Activated naive CD4-positive, alpha-beta T cell treated with anti-CD3 and anti-CD28 coated beads for 36 hours (primary cell): ENCODE data around the gene OR51F2. TPM values are rescaled to one million over a fixed set of nuclear protein-coding genes. Genes with fewer than 3 reads are reported as not detected.
"Not testable (repeated sequence)": the region's sequence is repeated elsewhere in the genome, so short reads cannot be mapped to it uniquely, and the experiment has no call there.

ENCODE experiments used
- CTCF ChIA-PET: fragments of 350-600 bp; sonication (Branson Sonifier 250); formaldehyde crosslinking; loops from one replicate; lab custom pipeline; 2021; ENCODE audit warnings: antibody characterized with exemption; lab: Charles Lee
- DNase-seq: peaks from one replicate; pipeline ENCODE4 v3.0.0-alpha.2; 2020
- H3K27ac Mint-ChIP-seq: one replicate; pipeline ENCODE4 v1.8.0; 2021; ENCODE audit warnings: mild to moderate bottlenecking, mixed read lengths
- H3K27me3 Mint-ChIP-seq: one replicate; pipeline ENCODE4 v1.8.0; 2021; ENCODE audit warnings: low read depth, mixed read lengths
- H3K36me3 Mint-ChIP-seq: one replicate; pipeline ENCODE4 v1.8.0; 2021; ENCODE audit warnings: low read depth, mixed read lengths
- H3K4me1 Mint-ChIP-seq: one replicate; pipeline ENCODE4 v1.8.0; 2021; ENCODE audit warnings: low read depth, mixed read lengths
- H3K4me3 Mint-ChIP-seq: one replicate; pipeline ENCODE4 v1.8.0; 2021; ENCODE audit warnings: mild to moderate bottlenecking, moderate library complexity, mixed read lengths
- H3K9me3 Mint-ChIP-seq: one replicate; pipeline ENCODE4 v1.8.0; 2021; ENCODE audit warnings: mixed read lengths
- intact Hi-C: fragments of 100-400 bp; cut with micrococcal nuclease; formaldehyde crosslinking; loops from one replicate; pipeline ENCODE4 v1.15.1; 2023
- total RNA-seq, 2 experiments: library from RNA; stranded (reverse); gene quantifications; one replicate each; pipeline ENCODE4 v1.2.3, GENCODE V29; 2021

Gene OR51F2, protein sequence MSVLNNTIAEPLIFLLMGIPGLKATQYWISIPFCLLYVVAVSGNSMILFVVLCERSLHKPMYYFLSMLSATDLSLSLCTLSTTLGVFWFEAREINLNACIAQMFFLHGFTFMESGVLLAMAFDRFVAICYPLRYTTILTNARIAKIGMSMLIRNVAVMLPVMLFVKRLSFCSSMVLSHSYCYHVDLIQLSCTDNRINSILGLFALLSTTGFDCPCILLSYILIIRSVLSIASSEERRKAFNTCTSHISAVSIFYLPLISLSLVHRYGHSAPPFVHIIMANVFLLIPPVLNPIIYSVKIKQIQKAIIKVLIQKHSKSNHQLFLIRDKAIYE
- not detected for total RNA-seq

DNA sequence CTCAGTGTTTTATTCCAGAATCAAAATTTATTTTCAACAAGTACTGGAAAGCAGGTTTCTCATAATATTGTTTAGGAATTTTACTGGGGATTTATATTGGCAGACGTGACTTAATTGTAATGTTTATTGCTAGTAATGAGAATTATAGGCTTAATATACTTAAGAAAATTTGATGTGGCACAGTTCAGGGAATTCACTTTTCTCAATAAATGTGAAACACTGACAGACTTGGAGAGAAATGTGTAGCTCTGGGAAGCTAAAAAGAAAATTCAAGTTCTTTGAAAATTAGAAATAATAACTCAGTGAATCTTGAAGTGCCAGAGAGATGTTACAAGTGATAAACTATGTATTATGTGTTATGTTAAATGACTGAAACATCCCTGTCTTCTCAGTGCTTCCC lies at the start of gene OR51F2:
Gene OR51F2, plus strand, starts transcription at position 301 of the 400 bp plus-strand sequence. CDS start 101 bp downstream, outside the sequence.
- Mint-ChIP-seq H3K4me3 (no peak within 1 kb of the TSS), H3K27me3 (peaks cover 10% of the 10 kb centered on the region), H3K4me1 (no peaks in the 10 kb centered on the region), H3K36me3 (no peaks in the 10 kb centered on the region), H3K27ac (no peak within 1 kb of the TSS), H3K9me3 (no peaks in the 10 kb centered on the region)
- CTCF ChIA-PET: no interaction called here
- intact Hi-C loops: no loop called here
- no peak for DNase-seq

DNA sequence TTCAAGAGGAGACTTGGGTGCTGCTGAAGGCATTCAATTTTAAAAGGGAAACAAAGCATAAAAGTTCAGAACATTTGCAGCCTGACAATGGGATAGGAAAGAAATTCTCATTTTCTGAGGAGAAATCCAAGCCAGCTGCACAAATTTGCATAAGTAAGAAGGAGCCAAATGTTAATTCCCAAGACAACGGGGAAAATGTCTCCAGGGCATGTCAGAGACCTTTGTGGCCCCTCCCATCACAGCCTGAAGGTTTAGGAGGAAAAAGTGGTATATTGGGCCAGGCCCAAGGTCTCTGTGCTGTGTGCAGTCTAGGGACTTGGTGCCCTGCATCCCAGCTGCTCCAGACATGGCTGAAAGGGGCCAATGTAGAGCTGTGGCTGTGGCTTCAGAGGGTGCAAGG lies 38.7 kb upstream of the OR51F2 start:
- Mint-ChIP-seq H3K27me3 (peaks cover 9% of the 10 kb centered on the region), H3K4me3 (no peak overlapping the region), H3K36me3 (no peaks in the 10 kb centered on the region)

DNA sequence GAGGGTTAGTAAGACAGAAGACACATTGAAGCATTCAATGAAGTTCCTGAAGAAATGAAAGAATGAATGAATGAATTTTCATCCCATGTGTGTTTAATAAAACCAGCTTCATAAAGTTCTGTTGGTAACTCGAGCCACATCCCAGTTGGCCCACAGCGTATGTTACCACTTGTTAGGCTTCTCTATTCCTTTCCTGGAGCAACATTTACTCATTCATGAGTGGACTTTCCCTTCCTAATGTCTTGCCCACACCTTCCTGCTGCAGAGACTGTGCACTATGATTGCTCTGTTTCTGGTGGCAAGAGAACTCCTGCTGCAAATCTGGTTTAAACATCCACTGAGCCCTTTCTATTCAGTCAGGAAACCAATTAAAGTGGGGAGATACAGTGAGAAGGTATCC lies 23.9 kb upstream of the OR51F2 start:
- Mint-ChIP-seq H3K27ac (no peak overlapping the region), H3K9me3 (no peaks in the 10 kb centered on the region), H3K27me3 (peaks cover 8% of the 10 kb centered on the region), H3K4me3 (no peak overlapping the region), H3K4me1 (no peaks in the 10 kb centered on the region), H3K36me3 (no peaks in the 10 kb centered on the region)
- no peak for DNase-seq
- intact Hi-C loops: no loop called here
- CTCF ChIA-PET: no interaction called here

More for the DNA sequence above, 38.7 kb upstream of the OR51F2 start:
- Mint-ChIP-seq H3K4me1 (no peaks in the 10 kb centered on the region), H3K9me3 (peaks cover 3% of the 10 kb centered on the region), H3K27ac (no peak overlapping the region)
- DNase-seq: no peak
- intact Hi-C loops: no loop called here
- CTCF ChIA-PET: no interaction called here

DNA sequence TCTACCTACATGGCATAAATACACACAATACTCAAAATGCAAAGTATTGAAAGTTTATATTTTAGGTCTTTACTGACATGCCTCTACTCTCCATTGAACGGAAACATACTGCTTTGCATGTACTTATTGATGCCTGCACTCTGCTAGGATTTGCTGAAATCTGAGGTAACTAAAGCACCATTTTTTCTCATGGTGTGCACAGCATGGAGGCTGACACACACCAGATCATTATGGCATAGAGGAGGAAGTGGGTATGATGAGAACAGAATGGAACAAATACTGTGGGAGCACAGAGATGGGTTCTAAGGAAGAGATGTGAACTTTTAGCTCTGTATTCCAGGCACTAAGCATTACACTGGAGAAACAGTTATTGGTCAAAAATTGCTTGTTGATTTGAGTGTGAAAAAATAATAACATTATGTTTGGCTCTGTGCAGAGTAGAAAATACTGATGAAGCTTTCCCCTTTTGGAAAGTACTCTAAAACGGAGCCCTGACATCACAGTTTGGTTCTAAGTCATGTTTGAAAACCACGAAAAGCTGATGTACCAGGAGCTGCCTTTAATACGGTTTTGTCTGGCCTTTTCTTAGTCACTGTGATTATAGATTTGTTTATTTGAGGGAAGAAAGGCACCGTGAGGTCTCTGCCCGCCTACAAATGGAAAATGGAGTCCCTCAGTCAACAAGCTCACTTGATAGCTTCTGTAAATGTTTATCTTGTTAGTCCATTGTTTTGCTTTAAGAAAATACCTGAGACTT lies 22.5 kb upstream of the OR51F2 start:
- no peaks in the 10 kb centered on the region for H3K9me3 Mint-ChIP-seq
- peaks cover 4% of the 10 kb centered on the region for H3K27me3 Mint-ChIP-seq
- H3K4me3 Mint-ChIP-seq: no peak overlapping the region
- H3K4me1 Mint-ChIP-seq: no peaks in the 10 kb centered on the region
- no peak overlapping the region for H3K27ac Mint-ChIP-seq
- no peaks in the 10 kb centered on the region for H3K36me3 Mint-ChIP-seq
- intact Hi-C loops: no loop called here
- CTCF ChIA-PET: no interaction called here
- DNase-seq: no peak

DNA sequence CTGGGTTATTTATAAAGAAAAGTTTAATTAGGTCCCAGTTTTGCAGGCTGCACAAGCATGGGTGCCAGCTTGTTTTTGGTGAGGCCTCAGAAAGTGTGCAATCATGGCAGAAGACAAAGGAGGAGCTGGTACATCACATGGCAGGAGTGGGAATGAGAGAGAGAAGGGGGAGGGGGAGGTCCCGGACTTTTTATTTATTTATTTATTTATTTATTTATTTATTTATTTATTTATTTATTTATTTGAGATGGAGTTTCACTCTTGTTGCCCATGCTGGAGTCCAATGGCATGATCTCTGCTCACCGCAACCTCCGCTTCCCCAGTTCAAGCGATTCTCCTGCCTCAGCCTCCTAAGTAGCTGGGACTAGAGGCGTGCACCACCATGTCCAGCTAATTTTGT lies 19.8 kb upstream of the OR51F2 start:
- H3K27me3 Mint-ChIP-seq, intact Hi-C loops, CTCF ChIA-PET: not testable (repeated sequence)

DNA sequence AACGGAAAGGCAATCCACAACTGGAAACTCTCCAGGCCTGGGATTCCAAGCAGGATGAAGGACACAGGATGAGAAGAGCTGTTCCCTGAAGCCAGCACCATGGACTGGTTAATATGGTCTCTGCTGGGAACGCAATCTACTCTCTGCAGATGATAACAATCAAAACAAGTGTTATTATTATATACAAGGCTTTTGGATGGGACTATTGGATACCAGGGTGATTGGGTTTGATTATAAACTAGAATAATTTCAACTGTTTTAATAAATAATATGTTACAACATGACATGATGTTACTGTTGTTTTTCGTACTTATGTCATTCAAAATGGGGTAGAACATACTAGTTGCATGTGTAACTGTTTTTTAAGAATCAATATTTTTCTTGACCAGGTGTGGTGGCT lies 16.8 kb upstream of the OR51F2 start, which contains the start of gene OR52R1:
Gene OR52R1, minus strand, starts transcription at position 101 of the 400 bp plus-strand sequence. Its CDS starts 0 bp downstream, at position 101.
- H3K27ac Mint-ChIP-seq: no peak within 1 kb of the TSS
- no peak within 1 kb of the TSS for H3K4me3 Mint-ChIP-seq
- H3K27me3 Mint-ChIP-seq: peaks cover 3% of the 10 kb centered on the region
- intact Hi-C loops: no loop called here
- H3K4me1 Mint-ChIP-seq: no peaks in the 10 kb centered on the region
- DNase-seq: no peak
- no peaks in the 10 kb centered on the region for H3K9me3 Mint-ChIP-seq
- H3K36me3 Mint-ChIP-seq: no peaks in the 10 kb centered on the region
- CTCF ChIA-PET: no interaction called here

More for the DNA sequence above, 19.8 kb upstream of the OR51F2 start:
- not testable (repeated sequence) for H3K9me3 Mint-ChIP-seq, H3K36me3 Mint-ChIP-seq, DNase-seq, H3K4me1 Mint-ChIP-seq, H3K4me3 Mint-ChIP-seq, H3K27ac Mint-ChIP-seq

DNA sequence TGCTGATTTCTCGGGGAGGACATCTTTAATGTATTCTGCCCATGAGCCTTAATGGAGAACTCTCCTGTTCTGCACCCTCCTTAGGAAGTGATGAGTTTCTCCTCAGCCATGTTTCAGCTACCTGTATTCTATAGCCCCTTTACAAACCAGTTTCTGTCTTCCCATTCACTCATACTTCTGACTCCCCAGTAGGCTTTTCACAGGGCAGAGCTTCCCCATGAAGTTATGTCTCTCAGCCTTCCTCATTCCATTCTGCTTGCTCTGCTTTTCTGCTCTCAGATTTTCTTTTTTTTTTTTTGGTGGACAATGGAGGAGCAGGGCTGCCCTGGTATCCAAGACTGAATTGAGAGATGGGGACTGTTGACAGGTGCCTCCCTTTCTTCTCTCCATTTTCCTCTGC lies 12.6 kb upstream of the OR51F2 start:
- intact Hi-C loops: no loop called here
- no peak overlapping the region for H3K27ac Mint-ChIP-seq
- CTCF ChIA-PET: no interaction called here
- no peaks in the 10 kb centered on the region for H3K4me1 Mint-ChIP-seq
- H3K4me3 Mint-ChIP-seq: no peak overlapping the region
- H3K36me3 Mint-ChIP-seq: no peaks in the 10 kb centered on the region
- no peaks in the 10 kb centered on the region for H3K9me3 Mint-ChIP-seq
- no peak for DNase-seq
- no peaks in the 10 kb centered on the region for H3K27me3 Mint-ChIP-seq

DNA sequence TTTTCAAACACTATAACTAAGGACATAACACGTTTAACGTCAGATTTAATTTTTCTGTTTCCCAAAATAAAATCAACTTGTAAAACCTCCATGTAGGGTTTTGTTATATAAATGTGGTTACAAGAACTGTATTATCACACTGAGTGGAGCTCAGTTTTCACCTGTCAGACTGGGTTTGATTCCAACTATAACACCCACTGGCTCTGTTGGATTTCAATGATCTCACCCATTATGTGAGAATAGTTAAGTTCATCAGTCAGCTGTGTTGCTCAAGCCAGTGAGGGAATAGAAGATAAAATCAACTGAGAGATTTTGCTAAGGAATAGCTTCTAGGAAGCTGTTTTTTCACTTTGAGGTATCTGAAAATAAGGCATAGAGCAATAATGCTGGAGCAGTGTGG lies 11.9 kb upstream of the OR51F2 start:
- no peaks in the 10 kb centered on the region for H3K36me3 Mint-ChIP-seq
- intact Hi-C loops: no loop called here
- no peaks in the 10 kb centered on the region for H3K4me1 Mint-ChIP-seq
- DNase-seq: no peak
- H3K9me3 Mint-ChIP-seq: no peaks in the 10 kb centered on the region
- H3K4me3 Mint-ChIP-seq: no peak overlapping the region
- H3K27ac Mint-ChIP-seq: no peak overlapping the region
- CTCF ChIA-PET: interaction anchor here (1.4 kb wide), 1 partner anchor 172 kb away, joined by 4 read pairs; no protein-coding TSS in a partner anchor
- no peaks in the 10 kb centered on the region for H3K27me3 Mint-ChIP-seq

DNA sequence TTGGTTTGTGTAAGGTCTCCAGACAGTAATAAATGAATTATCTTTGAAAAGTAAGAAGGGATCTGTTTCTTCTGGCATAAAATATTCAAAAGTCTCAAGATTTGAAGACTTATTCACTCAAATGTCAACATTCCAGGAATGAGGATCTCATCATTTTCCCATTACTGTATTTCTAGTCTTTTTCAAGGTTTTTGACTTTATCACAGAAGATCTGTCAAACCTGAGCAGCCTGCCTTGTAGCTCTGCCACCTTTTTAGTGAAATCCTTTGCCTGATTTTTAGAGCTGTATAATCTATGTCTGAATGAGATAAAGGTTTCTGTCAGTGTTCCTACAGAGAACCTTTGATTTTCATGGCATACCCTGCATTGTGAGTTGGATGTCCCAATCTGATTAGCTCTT lies 4.0 kb downstream of the OR51F2 start:
- Mint-ChIP-seq H3K9me3 (no peaks in the 10 kb centered on the region), H3K4me3 (no peak overlapping the region), H3K27ac (no peak overlapping the region), H3K27me3 (peaks cover 8% of the 10 kb centered on the region), H3K36me3 (no peaks in the 10 kb centered on the region), H3K4me1 (no peaks in the 10 kb centered on the region)
- intact Hi-C loops: no loop called here
- DNase-seq: no peak
- CTCF ChIA-PET: no interaction called here

DNA sequence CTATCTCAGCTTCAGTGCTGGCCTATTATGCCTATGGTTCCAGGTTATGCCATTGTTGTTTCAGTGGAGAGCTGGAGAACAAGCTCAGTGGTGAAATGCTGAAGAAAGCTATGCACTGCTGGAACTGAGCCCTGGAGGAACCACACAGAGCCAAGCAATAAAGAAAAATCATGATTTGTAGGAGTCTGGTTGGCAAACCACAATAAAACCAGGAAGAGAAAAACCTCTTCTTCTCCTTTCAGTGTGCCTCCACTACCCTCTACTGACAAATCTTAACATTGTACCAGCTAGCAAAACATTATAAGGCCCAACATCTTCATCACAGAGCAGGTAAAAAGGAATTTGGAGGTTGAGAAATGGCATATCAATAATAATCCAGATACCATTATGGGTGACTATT lies 5.3 kb downstream of the OR51F2 start:
- H3K27ac Mint-ChIP-seq: no peak overlapping the region
- no peaks in the 10 kb centered on the region for H3K4me1 Mint-ChIP-seq
- H3K4me3 Mint-ChIP-seq: no peak overlapping the region
- no peak for DNase-seq
- CTCF ChIA-PET: interaction anchor here (0.6 kb wide), 1 partner anchor 199 kb away, joined by 4 read pairs; no protein-coding TSS in a partner anchor
- peaks cover 8% of the 10 kb centered on the region for H3K27me3 Mint-ChIP-seq
- intact Hi-C loops: loop anchor here (1.0 kb wide), 1 partner anchor 189 kb away; the partner anchor contains the start of gene OR51D1
- H3K36me3 Mint-ChIP-seq: no peaks in the 10 kb centered on the region
- no peaks in the 10 kb centered on the region for H3K9me3 Mint-ChIP-seq

DNA sequence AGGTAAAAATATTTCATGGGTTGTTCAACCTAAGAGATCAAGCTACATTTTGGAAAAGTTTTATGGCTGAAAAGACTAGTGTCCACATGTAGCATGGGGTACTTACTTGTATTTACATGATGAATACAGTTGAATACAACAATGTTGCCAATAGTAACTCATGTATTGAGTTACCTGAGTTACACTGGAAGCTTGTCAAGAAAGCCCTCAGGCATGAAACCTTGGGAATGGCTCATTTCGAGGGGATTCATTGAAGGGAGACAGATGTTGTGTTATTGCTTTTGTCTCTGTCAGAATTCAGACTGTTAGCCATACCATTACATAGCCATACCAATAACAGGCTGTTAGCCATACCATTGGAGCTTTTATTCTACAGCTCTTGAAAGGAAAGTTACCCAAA lies 9.2 kb downstream of the OR51F2 start:
- intact Hi-C loops: no loop called here
- CTCF ChIA-PET: interaction anchor here (0.8 kb wide), 1 partner anchor 42 kb away, joined by 3 read pairs; no protein-coding TSS in a partner anchor
- no peak for DNase-seq
- Mint-ChIP-seq H3K27me3 (peaks cover 6% of the 10 kb centered on the region), H3K36me3 (no peaks in the 10 kb centered on the region), H3K27ac (no peak overlapping the region), H3K4me1 (no peaks in the 10 kb centered on the region), H3K9me3 (no peaks in the 10 kb centered on the region), H3K4me3 (no peak overlapping the region)

DNA sequence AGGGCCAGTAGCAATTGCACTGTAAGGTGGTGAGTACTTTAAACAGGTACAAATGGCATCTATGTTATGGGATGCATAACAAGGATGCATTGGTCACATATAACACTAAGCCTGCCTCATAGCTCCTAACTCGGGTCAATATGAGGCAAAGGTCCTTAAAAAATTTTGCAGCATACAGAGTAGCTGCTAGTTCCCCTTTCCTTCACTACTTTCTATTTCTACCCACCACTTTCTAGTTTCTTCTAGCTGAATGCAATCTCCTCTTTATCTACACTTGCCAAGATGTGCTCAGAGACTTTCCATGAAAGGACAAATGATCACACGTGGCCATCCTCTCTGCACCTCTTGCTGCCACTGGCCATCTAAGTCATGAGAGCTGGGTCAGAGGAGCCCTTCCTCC lies 9.8 kb downstream of the OR51F2 start:
- Mint-ChIP-seq H3K27me3 (peaks cover 6% of the 10 kb centered on the region), H3K4me3 (no peak overlapping the region)

More for the DNA sequence above, 9.8 kb downstream of the OR51F2 start:
- Mint-ChIP-seq H3K27ac (no peak overlapping the region), H3K9me3 (no peaks in the 10 kb centered on the region), H3K36me3 (no peaks in the 10 kb centered on the region), H3K4me1 (no peaks in the 10 kb centered on the region)
- no peak for DNase-seq
- CTCF ChIA-PET: interaction anchor here (0.8 kb wide), 1 partner anchor 43 kb away, joined by 3 read pairs; no protein-coding TSS in a partner anchor
- intact Hi-C loops: no loop called here
